HUES6 (cell line): ENCODE measurements around the gene TERT.

Experiments
- H3K27ac ChIP-seq: 2 replicates; pipeline ENCODE4 v1.7.0; 2013; ENCODE audit warnings: low read depth, mild to moderate bottlenecking, low read length, inconsistent platforms
- H3K27me3 ChIP-seq: 2 replicates; pipeline ENCODE4 v1.6.1; 2013; ENCODE audit warnings: low read length; ENCODE audit not compliant: control insufficient read depth, insufficient read depth
- H3K36me3 ChIP-seq: 2 replicates; pipeline ENCODE4 v1.6.1; 2013; ENCODE audit warnings: low read length; ENCODE audit not compliant: control insufficient read depth, insufficient read depth
- H3K4me1 ChIP-seq: 2 replicates; pipeline ENCODE4 v1.6.1; 2013; ENCODE audit warnings: low read length; ENCODE audit not compliant: control insufficient read depth, insufficient read depth
- H3K4me3 ChIP-seq: 2 replicates; pipeline ENCODE4 v1.5.1; 2013; ENCODE audit warnings: low read depth, low read length
- H3K9ac ChIP-seq: one replicate; pipeline ENCODE4 v1.6.1; 2013; ENCODE audit warnings: mild to moderate bottlenecking, low read length
- H3K9me3 ChIP-seq: 2 replicates; pipeline ENCODE4 v1.6.1; 2013; ENCODE audit warnings: low read depth, low read length; ENCODE audit not compliant: control insufficient read depth, insufficient read depth

The TERT gene

DNA sequence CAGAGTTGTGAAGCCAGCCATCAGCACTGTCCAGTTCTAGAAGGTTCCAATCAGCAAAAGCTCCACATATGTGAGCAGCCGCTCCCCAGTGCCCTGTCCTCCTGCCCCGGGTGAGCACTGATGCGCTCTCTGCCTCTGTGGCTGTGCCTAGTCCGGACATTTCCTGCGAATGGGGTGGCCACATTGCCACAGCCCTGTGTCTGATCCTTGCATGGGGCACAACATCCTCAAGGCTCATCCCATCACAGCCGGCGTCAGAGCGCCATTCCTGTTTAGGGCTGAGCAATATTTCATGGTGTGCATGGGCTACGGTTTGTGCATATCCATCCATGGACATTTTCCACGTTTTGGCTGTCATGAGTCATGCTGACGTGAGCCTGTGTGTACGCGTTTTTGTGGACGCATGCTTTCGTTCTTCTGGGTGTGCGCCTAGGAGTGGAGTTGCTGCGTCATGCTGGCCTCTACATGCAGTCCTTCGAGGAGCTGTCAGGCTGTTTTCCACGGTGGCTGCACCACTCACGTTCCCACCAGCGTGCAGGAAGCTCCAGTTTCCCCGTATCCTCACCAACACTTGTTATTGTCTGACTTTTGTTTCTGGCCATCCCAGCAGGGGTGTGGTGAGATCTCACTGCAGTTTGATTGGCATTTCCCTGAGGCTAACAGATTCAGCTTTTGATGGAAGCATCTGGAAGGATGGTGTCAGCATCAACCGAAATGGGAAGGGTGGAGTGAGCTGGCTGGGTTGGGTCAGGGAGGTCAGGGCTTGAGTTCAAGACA lies 79.4 kb downstream of the TERT start:
- H3K4me3 ChIP-seq, result no peak overlapping the region
- H3K27me3 ChIP-seq, result no peaks in the 10 kb centered on the region
- no peaks in the 10 kb centered on the region for H3K4me1 ChIP-seq
- no peak overlapping the region for H3K27ac ChIP-seq
- peaks cover 8% of the 10 kb centered on the region for H3K9me3 ChIP-seq
- H3K9ac ChIP-seq, result no peak overlapping the region
- no peaks in the 10 kb centered on the region for H3K36me3 ChIP-seq

DNA sequence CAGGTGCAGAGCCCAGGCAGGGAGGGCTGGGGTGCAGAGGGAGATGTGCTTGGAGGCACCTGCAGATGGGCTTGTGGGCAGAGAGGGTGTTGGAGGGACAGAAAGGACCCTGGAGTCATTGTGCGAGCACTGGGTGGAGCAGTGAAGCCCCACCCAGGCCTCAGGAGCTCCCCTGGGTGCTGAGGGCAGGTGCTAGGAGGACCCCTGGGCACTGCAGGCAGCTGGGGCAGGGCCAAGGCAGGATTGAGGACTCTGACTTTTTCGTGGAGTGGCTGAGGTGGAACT lies 80.0 kb downstream of the TERT start:
- Histone ChIP-seq H3K4me3 (no peak overlapping the region), H3K27me3 (no peaks in the 10 kb centered on the region), H3K27ac (no peak overlapping the region), H3K9me3 (peaks cover 8% of the 10 kb centered on the region), H3K36me3 (no peaks in the 10 kb centered on the region), H3K4me1 (no peaks in the 10 kb centered on the region), H3K9ac (no peak overlapping the region)

DNA sequence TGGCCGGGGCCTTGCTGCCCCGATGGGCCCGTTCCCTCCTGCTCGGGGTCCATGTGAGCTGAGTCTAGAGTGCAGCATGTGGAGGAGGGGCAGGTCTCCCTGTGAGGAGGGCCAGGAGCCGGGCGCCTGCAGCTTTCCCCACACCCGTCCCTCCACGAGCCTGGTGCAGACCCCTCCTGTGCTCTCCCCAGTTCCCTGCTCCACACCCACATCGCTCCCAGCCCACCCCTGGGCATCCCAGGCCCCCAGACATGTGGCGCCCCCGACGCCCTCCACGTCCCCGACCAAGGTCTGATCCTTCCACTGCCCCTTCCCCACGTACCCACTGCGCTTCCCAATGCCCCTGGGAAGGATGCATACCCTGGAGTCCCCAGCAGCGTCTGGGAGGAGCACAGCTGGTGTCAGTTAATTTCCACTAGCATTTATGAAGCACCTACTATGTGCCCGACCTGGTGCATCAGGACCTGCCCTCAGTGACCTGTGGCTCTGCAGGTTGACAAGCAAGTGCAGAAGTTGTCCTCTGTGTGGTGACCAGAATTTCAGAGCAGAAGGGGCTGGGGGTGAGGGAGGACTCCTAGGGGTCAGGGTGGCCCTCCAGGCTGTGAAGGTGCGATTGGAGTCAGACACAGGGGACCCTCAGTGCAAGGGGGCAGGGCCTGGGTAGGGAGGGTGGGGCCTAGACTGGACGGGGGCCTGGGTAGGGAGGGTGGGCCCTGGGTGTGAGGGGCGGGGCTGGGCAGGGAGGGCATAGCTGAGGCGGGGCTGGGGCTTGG lies 80.5 kb downstream of the TERT start:
- H3K36me3 ChIP-seq, result no peaks in the 10 kb centered on the region
- H3K27me3 ChIP-seq, result no peaks in the 10 kb centered on the region
- no peak overlapping the region for H3K4me3 ChIP-seq
- no peak overlapping the region for H3K9ac ChIP-seq
- H3K4me1 ChIP-seq, result no peaks in the 10 kb centered on the region
- H3K27ac ChIP-seq, result no peak overlapping the region
- H3K9me3 ChIP-seq, result peaks cover 8% of the 10 kb centered on the region

DNA sequence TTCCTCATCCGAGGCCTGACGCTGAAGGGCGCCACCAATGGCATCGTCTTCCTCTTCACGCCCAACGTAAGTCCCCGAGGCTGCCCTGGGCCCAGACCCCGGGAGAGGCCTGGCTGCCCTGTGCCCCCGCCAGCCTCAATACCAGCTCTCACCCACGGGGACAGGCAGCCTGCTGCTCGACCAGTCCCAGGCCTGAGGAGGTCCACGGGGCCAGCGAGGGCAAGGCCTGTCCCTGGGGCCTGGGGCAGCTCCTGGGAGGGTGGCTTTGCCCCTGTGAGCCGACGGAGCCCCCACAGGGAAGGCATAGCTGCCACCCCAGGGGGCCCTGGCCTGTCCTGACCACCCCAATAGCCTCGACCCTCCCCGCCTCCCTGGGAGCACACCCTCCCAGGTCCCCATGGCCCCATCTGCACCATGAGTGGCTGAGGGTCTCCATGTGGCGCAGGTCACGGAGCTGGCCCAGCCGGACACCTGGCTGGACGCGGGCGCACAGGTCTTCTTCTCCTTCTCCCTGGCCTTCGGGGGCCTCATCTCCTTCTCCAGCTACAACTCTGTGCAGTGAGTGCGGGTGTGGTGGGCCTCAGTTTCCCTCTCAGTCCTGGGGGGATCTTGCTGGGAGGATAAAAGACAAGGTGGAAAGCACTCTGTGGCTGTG lies 81.2 kb downstream of the TERT start:
- Histone ChIP-seq H3K9me3 (peaks cover 8% of the 10 kb centered on the region), H3K27me3 (no peaks in the 10 kb centered on the region), H3K4me1 (no peaks in the 10 kb centered on the region), H3K4me3 (no peak overlapping the region), H3K9ac (no peak overlapping the region), H3K36me3 (no peaks in the 10 kb centered on the region), H3K27ac (no peak overlapping the region)

DNA sequence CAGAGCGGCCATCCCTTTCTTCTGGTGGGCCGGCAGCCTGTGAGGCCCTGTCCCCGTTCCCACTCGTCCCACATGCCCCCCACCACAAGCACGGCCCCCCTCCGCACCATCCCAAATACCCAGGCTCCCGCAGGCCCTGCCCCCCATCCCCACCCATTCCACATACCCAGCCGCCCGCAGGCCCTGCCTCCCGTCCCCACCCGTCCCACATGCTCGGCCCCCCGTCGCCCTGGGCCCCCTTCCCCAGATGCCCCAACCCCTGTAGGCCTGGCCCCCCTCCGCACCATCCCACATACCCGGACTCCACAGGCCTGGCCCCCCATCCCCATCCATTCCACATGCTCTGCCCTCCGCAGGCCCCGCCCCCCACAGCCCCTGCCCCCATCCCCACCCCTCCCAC lies 82.0 kb downstream of the TERT start:
- H3K27me3 ChIP-seq, result no peaks in the 10 kb centered on the region
- no peak overlapping the region for H3K27ac ChIP-seq
- no peak overlapping the region for H3K4me3 ChIP-seq
- no peak overlapping the region for H3K9ac ChIP-seq
- H3K36me3 ChIP-seq, result no peaks in the 10 kb centered on the region
- peaks cover 8% of the 10 kb centered on the region for H3K9me3 ChIP-seq
- H3K4me1 ChIP-seq, result no peaks in the 10 kb centered on the region

DNA sequence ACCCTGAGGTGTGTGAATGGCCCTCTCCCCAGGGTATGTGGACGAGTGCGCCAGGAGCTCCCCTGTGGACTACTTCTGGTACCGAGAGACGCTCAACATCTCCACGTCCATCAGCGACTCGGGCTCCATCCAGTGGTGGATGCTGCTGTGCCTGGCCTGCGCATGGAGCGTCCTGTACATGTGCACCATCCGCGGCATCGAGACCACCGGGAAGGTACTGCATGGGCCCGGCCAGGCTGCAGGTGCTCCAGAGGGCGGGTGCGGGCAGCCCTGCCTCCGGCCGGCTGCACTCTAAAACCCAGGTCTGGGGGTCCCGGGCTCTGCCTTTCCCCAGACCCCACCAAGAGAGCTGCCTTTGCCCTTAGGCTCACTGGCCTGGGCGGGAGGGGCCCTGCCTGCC lies 82.6 kb downstream of the TERT start:
- Histone ChIP-seq H3K36me3 (no peaks in the 10 kb centered on the region), H3K4me1 (no peaks in the 10 kb centered on the region), H3K27ac (no peak overlapping the region), H3K9me3 (peaks cover 8% of the 10 kb centered on the region), H3K4me3 (no peak overlapping the region), H3K9ac (no peak overlapping the region), H3K27me3 (no peaks in the 10 kb centered on the region)

DNA sequence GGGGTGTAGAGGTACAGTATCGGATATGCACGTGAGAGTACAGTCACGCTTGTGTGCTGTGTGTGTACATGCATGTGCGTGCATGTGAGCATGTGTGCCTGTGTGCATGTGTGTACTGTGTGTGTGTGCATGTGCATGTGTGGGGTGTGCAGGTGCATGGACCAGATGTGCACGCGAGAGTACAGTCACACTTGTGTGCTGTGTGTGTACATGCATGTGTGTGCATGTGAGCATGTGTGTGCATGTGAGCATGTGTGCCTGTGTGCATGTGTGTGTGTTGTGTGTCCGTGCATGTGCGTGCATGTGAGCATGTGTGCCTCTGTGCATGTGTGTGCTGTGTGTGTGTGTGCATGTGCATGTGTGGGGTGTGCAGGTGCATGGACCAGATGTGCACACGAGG lies 83.2 kb downstream of the TERT start:
- peaks cover 8% of the 10 kb centered on the region for H3K9me3 ChIP-seq
- no peaks in the 10 kb centered on the region for H3K4me1 ChIP-seq
- no peak overlapping the region for H3K4me3 ChIP-seq
- H3K9ac ChIP-seq, result no peak overlapping the region
- no peak overlapping the region for H3K27ac ChIP-seq
- H3K36me3 ChIP-seq, result no peaks in the 10 kb centered on the region
- H3K27me3 ChIP-seq, result no peaks in the 10 kb centered on the region

DNA sequence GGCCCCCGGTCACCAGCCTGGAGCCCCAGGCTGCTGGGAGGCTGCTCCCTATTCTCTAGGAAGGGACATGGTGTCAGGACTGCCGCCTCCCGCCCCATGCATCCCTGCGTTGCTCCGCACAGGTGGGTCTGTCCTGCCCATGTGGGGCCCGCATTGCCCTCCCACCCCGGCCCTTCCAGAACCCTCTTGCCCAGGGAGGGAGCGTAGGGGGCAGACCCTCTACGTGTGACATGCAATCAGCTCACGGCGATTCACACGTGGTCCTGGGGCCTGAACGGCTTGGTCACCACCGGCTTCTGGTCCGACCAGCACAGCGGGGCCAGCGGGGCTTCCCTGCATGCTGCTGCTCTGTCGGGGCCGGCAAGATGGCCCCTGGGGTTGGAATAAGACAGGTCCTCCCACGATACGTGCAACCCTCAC lies 84.0 kb downstream of the TERT start:
- H3K27ac ChIP-seq, result no peak overlapping the region
- peaks cover 7% of the 10 kb centered on the region for H3K9me3 ChIP-seq
- H3K36me3 ChIP-seq, result no peaks in the 10 kb centered on the region
- no peak overlapping the region for H3K9ac ChIP-seq
- H3K27me3 ChIP-seq, result peaks cover 3% of the 10 kb centered on the region; the same call in 1 of the 2 replicates
- no peaks in the 10 kb centered on the region for H3K4me1 ChIP-seq
- no peak overlapping the region for H3K4me3 ChIP-seq

DNA sequence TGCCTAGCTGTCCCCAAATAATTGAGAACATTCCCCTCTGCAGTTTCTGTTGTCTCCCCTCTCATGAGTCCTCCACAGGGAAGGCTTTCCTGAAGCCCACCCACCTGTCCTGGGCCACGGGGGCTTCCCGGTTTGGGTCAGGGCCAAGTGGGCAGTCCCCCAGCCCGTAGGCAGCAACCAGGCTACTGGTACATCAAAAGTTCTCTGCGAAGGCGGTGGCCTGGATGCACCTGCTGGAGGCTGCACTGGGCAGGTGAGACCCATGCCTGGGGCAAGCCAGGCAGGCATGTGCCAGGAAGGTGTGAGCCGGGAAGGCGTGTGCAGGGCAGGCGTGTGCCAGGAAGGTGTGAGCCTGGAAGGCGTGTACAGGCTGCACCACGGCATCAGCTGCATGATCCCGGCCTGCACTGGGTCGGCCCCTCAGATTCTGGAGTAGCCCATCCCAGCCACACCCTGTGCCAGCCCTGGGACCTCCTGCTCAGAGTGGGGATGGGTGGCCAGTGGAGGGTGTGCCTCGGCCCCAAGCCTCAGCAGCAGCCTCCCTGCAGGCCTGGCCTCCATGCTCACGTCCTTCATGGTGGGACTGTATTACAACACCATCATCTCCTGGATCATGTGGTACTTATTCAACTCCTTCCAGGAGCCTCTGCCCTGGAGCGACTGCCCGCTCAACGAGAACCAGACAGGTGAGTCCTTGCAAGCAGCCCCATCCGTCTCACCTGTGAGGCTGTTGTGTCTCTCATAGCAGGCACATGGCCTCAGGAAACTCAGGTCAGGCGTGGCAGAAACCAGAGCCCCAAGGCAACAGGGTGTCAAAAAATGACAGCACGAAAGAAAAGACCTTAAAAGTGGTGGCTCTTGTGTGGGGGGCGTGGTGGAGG lies 84.7 kb downstream of the TERT start:
- H3K27me3 ChIP-seq, result peaks cover 3% of the 10 kb centered on the region; the same call in 1 of the 2 replicates
- no peaks in the 10 kb centered on the region for H3K4me1 ChIP-seq
- no peak overlapping the region for H3K9ac ChIP-seq
- H3K36me3 ChIP-seq, result no peaks in the 10 kb centered on the region
- no peak overlapping the region for H3K4me3 ChIP-seq
- no peaks in the 10 kb centered on the region; the same call in 1 of the 2 replicates for H3K9me3 ChIP-seq
- H3K27ac ChIP-seq, result no peak overlapping the region

DNA sequence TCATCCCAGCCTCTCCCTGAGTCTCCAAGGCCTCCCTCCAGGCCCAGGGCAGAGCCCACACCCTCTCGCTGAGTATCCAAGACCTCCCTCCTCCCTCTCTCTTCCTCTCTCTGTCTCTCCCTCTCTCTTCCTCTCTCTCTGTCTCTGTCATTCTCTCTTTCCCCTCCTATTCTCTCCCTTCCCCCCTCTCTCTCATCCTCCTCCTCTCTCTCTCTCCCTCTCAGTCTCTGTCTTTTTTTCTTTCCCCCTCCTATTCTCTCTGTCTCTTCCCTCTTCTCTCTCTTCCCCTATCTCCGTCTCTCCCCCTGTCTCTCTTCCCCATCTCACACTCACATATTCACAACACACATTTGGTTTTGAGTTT lies 85.4 kb downstream of the TERT start:
- H3K9ac ChIP-seq, result no peak overlapping the region
- no peaks in the 10 kb centered on the region for H3K9me3 ChIP-seq
- H3K36me3 ChIP-seq, result no peaks in the 10 kb centered on the region
- no peak overlapping the region for H3K4me3 ChIP-seq
- H3K4me1 ChIP-seq, result peaks cover 3% of the 10 kb centered on the region; the same call in 1 of the 2 replicates
- H3K27me3 ChIP-seq, result peaks cover 3% of the 10 kb centered on the region; the same call in 1 of the 2 replicates
- H3K27ac ChIP-seq, result no peak overlapping the region
